Inferior parietal cortex (tissue), 1 donor: Measurements from ENCODE around the gene PYGO2.
A peak's percentile ranks its signal among the peaks of the same experiment; 100 is the strongest.

ENCODE experiments used
- DNase-seq: peaks from one replicate; pipeline ENCODE4 v3.0.0-alpha.2; 2016; ENCODE audit errors: extremely low spot score

PYGO2 gene

DNA sequence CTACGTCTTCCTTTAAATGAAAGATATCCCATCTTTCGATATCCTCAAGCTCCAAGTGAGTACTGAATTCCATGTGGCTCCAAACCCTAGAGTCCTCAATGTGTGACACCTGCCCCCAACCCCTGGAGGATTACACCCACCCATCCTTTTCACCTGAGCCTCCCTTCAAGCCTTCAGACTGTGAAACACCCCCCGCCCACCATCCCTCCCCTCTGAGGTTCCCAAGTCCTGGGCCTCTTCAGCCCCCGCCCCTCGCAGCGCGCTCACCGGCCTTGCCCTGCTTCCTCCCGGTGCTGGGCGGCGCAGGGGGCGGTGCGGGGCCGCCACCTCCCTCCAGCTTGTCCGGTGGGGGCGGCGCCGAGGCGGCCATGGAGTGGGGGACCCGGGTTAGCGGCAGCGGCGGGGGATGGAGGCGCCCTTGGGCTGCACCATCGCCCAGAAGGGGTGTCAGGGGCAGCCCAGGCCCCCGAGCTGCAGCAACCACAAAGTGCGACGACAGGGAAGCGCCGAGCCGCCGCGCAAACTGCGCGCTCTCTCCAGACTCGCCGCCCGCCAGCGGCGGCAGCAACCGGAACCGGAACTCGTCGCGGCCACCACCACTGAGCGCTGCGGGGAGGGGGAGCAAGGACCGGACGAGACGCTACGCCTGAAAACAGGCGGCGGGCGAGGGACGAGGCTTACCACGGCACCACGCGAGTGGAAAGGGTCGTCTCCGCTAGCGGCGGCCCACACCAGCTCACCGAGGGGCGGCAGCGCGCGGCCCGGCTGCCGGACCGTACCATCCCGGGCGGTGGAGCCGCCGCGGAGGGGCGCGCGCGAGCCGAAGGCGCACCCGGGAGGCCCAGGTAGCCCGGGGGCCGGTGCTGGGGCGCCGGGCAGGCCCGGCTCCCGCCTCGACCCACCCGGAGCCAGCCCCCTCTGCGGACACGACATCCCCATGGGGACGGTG, at the start of gene PYGO2:
Gene PYGO2, minus strand, starts transcription at position 576 of the 949 bp plus-strand sequence. Its CDS starts 206 bp downstream, at position 370.
- peak; percentile 77 for DNase-seq

- no peak for DNase-seq
Observed at GRCh38 chr1:155011004-155011416, 49.4 kb upstream of the PYGO2 start.

DNA sequence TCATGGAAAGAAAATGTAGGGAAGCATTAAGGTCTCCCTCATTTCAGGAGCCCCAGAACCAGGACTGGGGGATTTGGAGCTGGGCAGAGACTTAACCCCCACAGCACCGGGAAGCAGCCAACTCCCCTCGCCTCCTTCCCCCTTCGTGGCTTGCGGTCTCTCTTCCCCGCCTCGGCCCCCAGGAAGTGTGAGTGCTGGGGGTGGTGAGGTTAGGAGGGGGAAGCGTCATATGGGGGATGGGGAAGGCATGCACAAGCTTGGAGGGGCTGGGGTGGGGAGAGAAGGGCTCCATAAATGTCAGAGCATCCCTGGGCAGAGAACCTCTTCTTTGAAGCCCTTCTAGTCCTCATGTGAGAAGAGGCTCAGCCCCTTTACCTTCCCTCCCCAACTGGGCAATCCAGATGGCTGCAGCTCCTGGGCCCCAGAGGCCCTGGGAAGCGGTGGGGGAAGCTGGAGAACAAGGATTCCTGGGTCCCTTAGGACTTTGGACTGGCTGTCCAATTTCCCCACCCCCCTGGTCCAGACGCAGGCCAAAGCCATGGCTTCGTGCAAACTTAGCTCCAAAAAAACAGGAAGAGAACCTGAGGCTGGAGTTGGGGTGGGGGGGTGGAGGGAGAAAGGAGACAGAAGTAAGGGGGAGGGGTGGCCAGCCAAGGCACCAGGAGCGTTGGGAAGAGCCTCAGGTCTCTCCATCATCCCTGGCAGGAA, 48.8 kb upstream of the PYGO2 start:
- DNase-seq = no peak

GRCh38 chr1:155009742-155010141, 48.2 kb upstream of the PYGO2 start:
- no peak for DNase-seq

DNA sequence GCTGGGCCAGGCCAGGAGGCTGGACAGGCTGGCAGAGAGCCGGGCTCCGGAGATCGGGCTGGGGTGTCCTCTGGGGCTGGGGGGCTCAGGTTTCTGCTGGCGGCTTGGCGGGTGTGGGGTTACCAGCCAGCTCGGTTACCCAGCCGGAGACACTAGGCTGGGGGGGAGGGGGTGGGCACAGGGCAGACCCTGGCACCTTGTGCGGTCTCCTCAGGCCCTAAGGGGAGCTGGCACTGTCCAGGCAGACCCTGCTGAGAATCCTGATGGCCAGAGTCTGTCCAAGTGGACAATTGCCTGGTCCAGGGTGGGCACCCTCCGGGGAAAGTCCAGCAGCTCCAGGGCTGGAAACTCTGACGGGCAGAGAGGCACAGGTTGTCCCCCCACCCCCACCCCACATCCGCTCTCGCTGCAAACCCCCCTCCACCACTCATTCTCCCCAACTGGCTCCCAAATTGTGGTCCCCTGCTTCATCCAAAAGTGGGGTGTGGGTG, 47.7 kb upstream of the PYGO2 start:
- no peak for DNase-seq

DNA sequence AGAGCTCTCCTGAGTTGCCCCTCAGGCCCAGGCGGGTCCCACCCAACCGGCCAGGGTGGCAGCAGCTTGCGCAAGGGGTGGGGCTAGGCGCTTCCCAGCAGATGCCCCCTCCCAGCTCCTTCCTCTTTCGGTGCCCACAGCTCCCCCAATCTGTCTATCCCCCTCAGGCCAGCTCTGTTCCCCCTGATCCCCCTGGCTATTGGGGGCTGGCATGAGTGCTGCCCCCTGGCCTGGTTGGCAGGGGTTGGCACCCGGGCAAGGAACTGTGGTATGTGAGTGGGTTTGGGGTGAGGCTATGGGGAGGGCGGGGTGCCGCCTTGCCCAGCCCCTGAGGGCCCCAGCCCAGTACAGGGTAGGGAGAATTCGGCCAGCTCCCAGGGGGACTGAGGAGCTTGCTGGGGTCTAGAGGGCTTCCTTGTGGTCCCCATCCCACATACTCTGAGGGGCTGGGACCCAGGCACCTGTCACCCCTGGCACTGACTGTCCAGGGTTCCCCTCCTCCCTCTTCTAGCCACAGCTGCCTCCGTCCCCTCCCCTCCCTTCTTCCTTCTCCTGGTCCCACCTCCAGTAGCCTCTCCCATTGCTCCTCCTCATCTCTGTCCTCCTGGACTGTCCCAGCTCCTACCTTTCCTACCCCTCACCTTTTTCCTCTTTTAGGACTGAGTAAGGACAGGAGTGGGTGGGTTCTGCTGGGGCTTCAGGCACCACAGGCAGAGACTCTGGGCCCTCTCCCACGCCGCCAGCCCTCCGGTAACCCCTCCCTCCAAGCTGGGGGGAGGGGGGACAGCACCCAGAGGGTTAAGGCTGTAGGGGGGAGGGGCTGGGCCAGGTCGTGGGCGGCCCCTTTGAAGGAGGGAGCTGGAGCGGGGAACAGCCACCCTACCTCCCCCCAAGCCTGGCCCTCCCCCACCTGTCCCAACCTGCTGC, 46.7 kb upstream of the PYGO2 start:
- no peak for DNase-seq

- no peak for DNase-seq
Observed at GRCh38 chr1:155007251-155007828, 45.8 kb upstream of the PYGO2 start.

GRCh38 chr1:155006601-155007101, 45.1 kb upstream of the PYGO2 start:
- peak; percentile 70 for DNase-seq

GRCh38 chr1:155005076-155006011, 43.8 kb upstream of the PYGO2 start:
- DNase-seq = peak; percentile 47

- peak; percentile 22 for DNase-seq
Observed at GRCh38 chr1:155004352-155005075, 42.9 kb upstream of the PYGO2 start.

- peak; percentile 36 for DNase-seq
Observed at GRCh38 chr1:155003766-155004351, 42.3 kb upstream of the PYGO2 start.

- DNase-seq = no peak
Observed at GRCh38 chr1:155003227-155003765, 41.7 kb upstream of the PYGO2 start.

- DNase-seq = peak; percentile 24
Observed at GRCh38 chr1:155002464-155003226, 41.1 kb upstream of the PYGO2 start, which contains the start of gene ZBTB7B. Gene ZBTB7B (plus strand): TSS chr1:155002802. CDS start chr1:155014661, 11,859 bp downstream.

DNA sequence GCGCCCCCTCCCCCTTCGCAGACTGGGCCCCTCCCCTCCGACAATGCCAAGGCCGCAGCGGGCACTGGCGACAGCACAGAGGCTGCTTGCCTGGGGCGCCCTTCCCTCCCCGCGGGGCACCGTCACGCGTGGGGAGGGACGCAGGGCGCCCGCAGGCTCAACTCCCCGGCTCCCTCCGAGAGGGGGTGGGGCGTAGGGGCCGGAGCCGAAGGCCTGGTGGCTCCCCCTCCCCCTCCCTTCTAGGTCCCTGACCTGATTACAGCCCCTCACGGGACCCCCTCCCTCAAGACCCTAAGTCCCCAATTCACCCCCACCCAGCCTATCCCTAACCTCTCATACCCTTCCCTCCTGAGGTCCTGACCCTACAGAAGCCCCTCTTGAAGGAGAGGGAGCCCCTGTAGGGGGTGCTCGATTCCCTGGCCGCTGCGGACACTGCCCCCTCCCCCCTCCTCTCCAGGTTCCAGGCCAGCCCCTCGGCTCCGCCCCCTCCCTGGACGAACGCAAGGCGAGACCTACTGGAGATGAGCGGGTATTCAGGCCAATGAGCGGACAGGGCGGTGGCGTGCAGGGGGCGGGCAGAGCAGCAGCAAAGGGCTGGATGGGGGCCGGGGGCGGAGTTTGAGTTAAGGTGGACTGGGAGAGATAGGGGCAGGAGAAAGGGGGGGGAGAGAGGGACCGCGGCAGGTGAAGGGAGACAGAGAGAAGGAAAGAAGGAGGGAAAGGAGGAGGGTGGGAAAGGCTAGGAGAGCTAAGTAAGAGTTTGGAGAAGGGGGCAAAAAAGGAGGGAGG, 40.3 kb upstream of the PYGO2 start:
- DNase-seq = peak; percentile 92

- no peak for DNase-seq
Observed at GRCh38 chr1:155001425-155001674, 39.8 kb upstream of the PYGO2 start.

DNA sequence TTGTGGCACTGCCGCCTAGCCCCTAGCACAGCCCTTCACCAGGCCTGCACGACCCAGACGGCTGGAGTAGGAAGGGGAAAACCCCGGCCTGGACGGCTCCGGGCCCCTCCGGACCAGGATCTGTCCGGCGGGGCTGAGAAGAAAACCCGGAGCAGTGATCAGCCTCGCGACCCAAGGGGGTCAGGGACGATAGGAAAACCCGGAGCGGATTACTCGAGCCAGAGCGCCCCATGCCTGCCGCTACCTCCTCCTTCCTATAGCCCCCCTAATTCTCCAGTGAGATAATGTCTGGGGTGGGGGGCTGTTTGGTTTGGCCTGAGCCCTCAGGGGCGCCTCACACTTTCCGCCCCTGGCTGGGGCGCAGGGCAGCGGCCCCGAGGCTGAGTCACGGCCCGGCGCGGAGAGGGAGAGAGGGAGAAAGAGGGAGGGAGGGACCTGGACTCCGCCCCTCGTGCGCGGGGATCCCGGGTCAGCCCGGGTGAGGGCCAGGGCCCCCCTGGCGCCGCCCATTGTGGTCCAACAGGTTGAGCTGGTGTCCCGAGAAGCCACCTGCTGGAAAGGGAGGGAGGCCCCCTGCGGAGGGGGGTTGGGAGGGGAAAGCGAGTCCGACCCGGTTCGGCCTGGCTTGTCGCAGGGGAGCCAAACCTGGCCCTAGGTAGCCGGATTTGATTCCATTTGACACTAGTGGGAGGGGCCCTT, 39.3 kb upstream of the PYGO2 start:
- peak; percentile 85 for DNase-seq

GRCh38 chr1:155000411-155000725, 38.8 kb upstream of the PYGO2 start:
- DNase-seq = no peak
